Aorta (tissue), 5 donors: ENCODE results near the gene AP1G2. TPM values are rescaled to one million over a fixed set of nuclear protein-coding genes. Genes with fewer than 3 reads are reported as not detected.
A peak's percentile ranks its signal among the peaks of the same experiment; 100 is the strongest.

Experiments
- ATAC-seq: fragments of 200-7000 bp; cut with Tn5 transposase; one replicate; pipeline ENCODE4 v1.9.1; 2022; ENCODE audit warnings: moderate library complexity; ENCODE audit not compliant: low FRiP score
- DNase-seq, 2 donors: peaks; one replicate each; pipeline ENCODE4 v3.0.0-alpha.2; 2020
- H3K27ac ChIP-seq, 2 donors: one replicate each; pipeline ENCODE4 v1.5.1; 2013; ENCODE audit warnings: low read length in 2 of 2, mild to moderate bottlenecking in 2 of 2, moderate library complexity in 2 of 2, control low read depth in 1 of 2, inconsistent platforms in 1 of 2, low read depth in 1 of 2
- H3K27me3 ChIP-seq, 2 donors: one replicate each; pipeline ENCODE4 v1.6.1; 2013; ENCODE audit warnings: control low read depth in 1 of 2, low read length in 1 of 2, mild to moderate bottlenecking in 1 of 2, moderate library complexity in 1 of 2; ENCODE audit not compliant: insufficient read depth in 2 of 2, control insufficient read depth in 1 of 2
- H3K36me3 ChIP-seq, 2 donors: one replicate each; pipeline ENCODE4 v1.6.1; 2013; ENCODE audit warnings: control low read depth in 1 of 2, low read length in 1 of 2, mild to moderate bottlenecking in 1 of 2; ENCODE audit not compliant: insufficient read depth in 2 of 2, control insufficient read depth in 1 of 2
- H3K4me1 ChIP-seq, 2 donors: one replicate each; pipeline ENCODE4 v1.6.1; 2013; ENCODE audit warnings: low read length in 2 of 2, control low read depth in 1 of 2, mild to moderate bottlenecking in 1 of 2, moderate library complexity in 1 of 2; ENCODE audit not compliant: insufficient read depth in 2 of 2, control insufficient read depth in 1 of 2
- H3K4me3 ChIP-seq, 2 donors: one replicate each; pipeline ENCODE4 v1.5.1; 2013; ENCODE audit warnings: low read length in 2 of 2, control low read depth in 1 of 2, mild to moderate bottlenecking in 1 of 2
- H3K9me3 ChIP-seq: one replicate; pipeline ENCODE4 v1.6.1; 2013; ENCODE audit warnings: mild to moderate bottlenecking, low read length; ENCODE audit not compliant: control insufficient read depth
- WGBS, 2 donors: extraction: QIAGEN DNeasy Blood & Tissue Kit; methylation state at CpG; one replicate each; pipeline ENCODE4 v1.1.7; 2013; 5-methylcytosine and 5-hydroxymethylcytosine counted together
- intact Hi-C, 2 donors: fragments of 100-400 bp; cut with DNase I; formaldehyde crosslinking; loops; one replicate each; pipeline versions ENCODE4 v1.14.2 to v1.15.0; 2022
- polyA plus RNA-seq, 2 donors: library from polyadenylated mRNA; stranded (reverse); fragments of 200-250 nt; gene quantifications; one replicate each; pipeline ENCODE4 v1.2.3, GENCODE V29; 2013
- total RNA-seq, 2 donors: library from RNA; stranded (reverse); fragmentation: NEBNext Ultra II Directional; extraction: Animal tissue kit (Norgen Biotek cat#: 25700); gene quantifications; one replicate each; pipeline ENCODE4 v1.2.1, GENCODE V29; 2021
- donor health status: healthy with polysubstance abuse.
- donor health status: Bipolar disorder and iron deficiency.
- donor health status: DM: no; HTN: no; CAD: no.
- donor health status: DM: no; HTN: no; CAD: no.
- donor health status: DM: yes; HTN: yes; CAD: no.

AP1G2 gene
- total and polyA plus RNA-seq, 4 donors = 17.5 to 78.6 (median 56.3) TPM

GRCh38 chr14:23577710-23578392 lies 10.3 kb upstream of the AP1G2 start:
- 3 to 4% methylated on average over 22 to 24 of the region's 24 CpGs for WGBS, 2 donors
- DNase-seq (no peak), ATAC-seq (no peak)
- H3K27me3 ChIP-seq = no peaks in the 10 kb centered on the region
- no peak overlapping the region for H3K4me3 ChIP-seq
- H3K9me3 ChIP-seq = no peaks in the 10 kb centered on the region
- no peaks in the 10 kb centered on the region for H3K36me3 ChIP-seq
- no peaks in the 10 kb centered on the region for H3K4me1 ChIP-seq
- intact Hi-C loops = no loop called here
- H3K27ac ChIP-seq = no peak overlapping the region

GRCh38 chr14:23577004-23577681 lies 9.6 kb upstream of the AP1G2 start:
- DNase-seq (no peak), ATAC-seq (peak; percentile 48)
- no peaks in the 10 kb centered on the region for H3K27me3 ChIP-seq
- whole genome bisulfite sequencing, 2 donors = 2% methylated on average over 65 to 67 of the region's 67 CpGs
- no peak overlapping the region for H3K4me3 ChIP-seq
- no peaks in the 10 kb centered on the region for H3K4me1 ChIP-seq
- intact Hi-C loops = no loop called here
- no peak overlapping the region for H3K27ac ChIP-seq
- H3K9me3 ChIP-seq = no peaks in the 10 kb centered on the region
- H3K36me3 ChIP-seq = no peaks in the 10 kb centered on the region

- WGBS, 2 donors = 73 to 76% methylated on average over 5 of the region's 5 CpGs
- intact Hi-C loops = no loop called here
- ATAC-seq (no peak), DNase-seq (no peak)
- Histone ChIP-seq H3K4me3 (no peak overlapping the region), H3K27me3 (no peaks in the 10 kb centered on the region), H3K27ac (no peak overlapping the region), H3K9me3 (no peaks in the 10 kb centered on the region), H3K4me1 (no peaks in the 10 kb centered on the region), H3K36me3 (no peaks in the 10 kb centered on the region)
These were observed 5.9 kb upstream of the AP1G2 start for GRCh38 chr14:23573384-23574015.

GRCh38 chr14:23572836-23573235 lies 5.2 kb upstream of the AP1G2 start:
- no peak overlapping the region for H3K27ac ChIP-seq
- WGBS, 2 donors = 53 to 63% methylated on average over 4 of the region's 4 CpGs
- H3K4me3 ChIP-seq = no peak overlapping the region
- intact Hi-C loops = no loop called here
- H3K36me3 ChIP-seq = no peaks in the 10 kb centered on the region
- H3K27me3 ChIP-seq = no peaks in the 10 kb centered on the region
- peak in 1 of 2 donors; percentile 69 for DNase-seq
- ATAC-seq = no peak
- H3K9me3 ChIP-seq = no peaks in the 10 kb centered on the region
- no peaks in the 10 kb centered on the region for H3K4me1 ChIP-seq

GRCh38 chr14:23572524-23572828 lies 4.9 kb upstream of the AP1G2 start:
- H3K36me3 ChIP-seq = no peaks in the 10 kb centered on the region
- WGBS, 2 donors = 66 to 75% methylated on average over 4 of the region's 4 CpGs
- H3K9me3 ChIP-seq = no peaks in the 10 kb centered on the region
- no peak for ATAC-seq
- no peak overlapping the region for H3K4me3 ChIP-seq
- intact Hi-C loops = no loop called here
- H3K27me3 ChIP-seq = no peaks in the 10 kb centered on the region
- H3K27ac ChIP-seq = no peak overlapping the region
- DNase-seq = no peak
- no peaks in the 10 kb centered on the region for H3K4me1 ChIP-seq

GRCh38 chr14:23571701-23572523 lies 4.3 kb upstream of the AP1G2 start:
- DNase-seq (peak in 1 of 2 donors; percentile 46), ATAC-seq (no peak)
- intact Hi-C loops = no loop called here
- no peaks in the 10 kb centered on the region for H3K27me3 ChIP-seq
- H3K4me1 ChIP-seq = no peaks in the 10 kb centered on the region
- no peaks in the 10 kb centered on the region for H3K36me3 ChIP-seq
- no peaks in the 10 kb centered on the region for H3K9me3 ChIP-seq
- no peak overlapping the region for H3K4me3 ChIP-seq
- H3K27ac ChIP-seq = no peak overlapping the region
- WGBS, 2 donors = 60 to 62% methylated on average over 14 of the region's 14 CpGs

GRCh38 chr14:23570806-23571483 lies 3.4 kb upstream of the AP1G2 start:
- DNase-seq (no peak), ATAC-seq (no peak)
- 84 to 86% methylated on average over 23 of the region's 23 CpGs for WGBS, 2 donors
- no peaks in the 10 kb centered on the region for H3K27me3 ChIP-seq
- no peak overlapping the region for H3K4me3 ChIP-seq
- no peak overlapping the region for H3K27ac ChIP-seq
- H3K36me3 ChIP-seq = no peaks in the 10 kb centered on the region
- no peaks in the 10 kb centered on the region for H3K9me3 ChIP-seq
- no peaks in the 10 kb centered on the region for H3K4me1 ChIP-seq
- intact Hi-C loops = no loop called here

GRCh38 chr14:23569443-23570151 lies 2.0 kb upstream of the AP1G2 start:
- 63 to 69% methylated on average over 7 of the region's 7 CpGs for WGBS, 2 donors
- no peak for DNase-seq
- no peaks in the 10 kb centered on the region for H3K27me3 ChIP-seq
- H3K27ac ChIP-seq = no peak overlapping the region
- no peak overlapping the region for H3K4me3 ChIP-seq
- H3K4me1 ChIP-seq = no peaks in the 10 kb centered on the region
- H3K36me3 ChIP-seq = no peaks in the 10 kb centered on the region
- intact Hi-C loops = loop anchor here (10.0 kb wide), 2 partner anchors 245 to 305 kb away; partner anchors contain the start of gene PABPN1 (in 1 of the 2)
- no peak for ATAC-seq
- no peaks in the 10 kb centered on the region for H3K9me3 ChIP-seq
